Measurements from ENCODE around the gene BSX.

- TF ChIP-seq CTCF (IDR thresholded peaks at IDR 0.05) (no peak), POLR2A (IDR thresholded peaks at IDR 0.05) (no peak)
These were observed 25.4 kb upstream of the BSX start for GRCh38 chr11:123006860-123007542.

Measured in esophagus squamous epithelium (tissue), 4 donors.